ENCODE measurements around the gene WDR90. TPM values are rescaled to one million over a fixed set of nuclear protein-coding genes. Genes with fewer than 3 reads are reported as not detected.

Gene WDR90
- total RNA-seq, 5 donors from 2014 or later (not counting 1 experiment from before 2014, with no cell fraction given) = 19.7 to 35.7 (median 23.4) TPM

DNA sequence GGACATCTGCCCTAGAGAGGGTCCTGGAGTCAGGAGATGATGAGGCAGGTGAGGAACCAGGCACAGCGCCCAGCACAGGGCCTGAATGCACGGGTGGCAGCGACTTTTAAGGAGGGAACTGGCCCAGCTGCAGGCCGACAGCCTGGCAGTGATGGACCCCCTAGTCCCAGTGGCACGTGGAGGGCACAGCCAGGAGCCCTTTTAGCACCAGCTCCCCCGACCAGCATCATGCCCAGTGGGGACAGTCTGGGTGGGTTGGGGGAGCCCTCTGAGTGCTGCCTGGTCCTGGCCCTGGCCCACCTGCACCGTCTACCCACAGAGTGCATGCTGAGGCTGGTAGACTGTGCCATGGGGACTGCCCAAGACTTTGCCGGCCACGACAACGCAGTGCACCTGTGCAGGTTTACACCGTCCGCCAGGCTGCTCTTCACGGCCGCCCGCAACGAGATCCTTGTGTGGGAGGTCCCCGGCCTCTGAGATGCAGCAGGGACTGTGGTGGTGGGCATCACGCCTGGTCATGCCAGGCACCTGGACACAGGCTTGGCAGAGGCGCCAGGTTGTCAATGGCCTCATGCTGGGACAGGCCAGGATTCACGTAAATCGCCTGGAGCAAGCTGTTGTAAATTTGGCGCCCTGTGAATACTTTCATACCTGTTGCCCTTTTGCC lies 18.1 kb downstream of the WDR90 start:
- Histone ChIP-seq H3K4me3 (ENCODE audit: control insufficient read depth in 1 of 2, extremely low read depth in 1 of 2, low read length in 1 of 2) (peak overlapping the region; percentile 66), H3K36me3 (ENCODE audit: control insufficient read depth in 2 of 2, extremely low read depth in 1 of 2, insufficient read depth in 1 of 2, low read length in 1 of 2) (peaks cover 4 to 32% of the 10 kb centered on the region in 2 donors), H3K27me3 (replicated peaks in 1 of 2; ENCODE audit: control insufficient read depth in 2 of 2, extremely low read depth in 1 of 2, insufficient read depth in 2 of 2, low read length in 1 of 2) (no peaks in the 10 kb centered on the region), H3K9me3 (no peaks in the 10 kb centered on the region), H3K27ac (ENCODE audit: low read length) (peak overlapping the region; percentile 74), H3K4me1 (ENCODE audit: control insufficient read depth in 1 of 2, extremely low read depth in 1 of 2, insufficient read depth in 2 of 2, low read length in 2 of 2) (peaks cover 3 to 25% of the 10 kb centered on the region in 2 experiments)
- H3K27me3 Mint-ChIP-seq = no peaks in the 10 kb centered on the region
- DNase-seq = no peak
- ChIA-PET POLR2A (interaction anchor here (0.6 kb wide), 2 partner anchors 195 to 716 kb away, joined by 3 read pairs; no protein-coding TSS in a partner anchor), CTCF (interaction anchor here in 1 of 2 donors (1.0 kb wide), 1 partner anchor 75 kb away, joined by 3 read pairs; no protein-coding TSS in a partner anchor)
- peaks cover 3% of the 10 kb centered on the region for H3K36me3 Mint-ChIP-seq
- H3K4me1 Mint-ChIP-seq = peaks cover 0 to 13% (median 11%) of the 10 kb centered on the region in 3 donors
- peak overlapping the region; percentile 86 to 94 for H3K27ac Mint-ChIP-seq
- H3K9me3 Mint-ChIP-seq = no peaks in the 10 kb centered on the region
- peak overlapping the region; percentile 73 to 74 (median 73) for H3K4me3 Mint-ChIP-seq
- WGBS (ENCODE audit: insufficient coverage) = 86% methylated on average over 18 of the region's 22 CpGs
- ATAC-seq (replicated peaks in 1 of 4) = no peak

DNA sequence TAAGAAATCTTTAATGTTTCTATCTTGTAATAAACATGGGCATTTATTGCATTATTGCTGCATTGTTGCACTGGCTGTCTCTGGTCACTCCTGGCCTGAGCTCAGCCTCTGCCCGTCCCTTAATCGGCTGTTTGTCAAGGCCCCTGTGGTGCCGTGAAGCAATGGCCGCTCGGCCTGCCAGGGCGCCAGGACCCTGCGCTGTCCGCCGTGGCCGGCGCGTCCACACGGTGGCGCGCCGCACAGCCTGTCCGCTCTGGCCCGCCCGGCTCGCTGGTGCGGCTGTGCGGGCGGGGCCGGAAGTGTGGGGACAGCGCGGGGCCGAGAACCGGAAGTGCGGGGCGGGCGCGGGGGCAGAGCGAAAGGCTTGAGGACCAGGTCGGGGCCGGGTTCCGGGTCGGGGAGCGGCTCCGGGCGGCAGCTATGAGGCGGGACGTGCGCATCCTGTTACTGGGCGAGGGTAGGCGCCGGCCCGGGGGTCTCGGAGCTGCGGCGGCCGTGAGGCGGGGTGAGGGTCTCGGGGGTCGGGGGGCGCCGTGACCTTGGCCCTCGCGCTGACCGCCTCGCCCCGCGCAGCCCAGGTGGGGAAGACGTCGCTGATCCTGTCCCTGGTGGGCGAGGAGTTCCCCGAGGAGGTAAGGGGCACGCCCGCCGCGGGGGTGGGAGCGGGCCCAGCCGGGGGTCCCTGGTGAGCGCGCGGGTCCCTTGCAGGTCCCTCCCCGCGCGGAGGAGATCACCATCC lies 18.8 kb downstream of the WDR90 start, which contains the start of gene RHOT2:
Gene RHOT2, plus strand, starts transcription at position 353 of the 739 bp plus-strand sequence. Its CDS starts 68 bp downstream, at position 421.
- Histone ChIP-seq H3K9me3 (no peaks in the 10 kb centered on the region), H3K4me3 (ENCODE audit: control insufficient read depth in 1 of 2, extremely low read depth in 1 of 2, low read length in 1 of 2) (peak within 1 kb of the TSS; percentile 66 to 75), H3K27ac (ENCODE audit: low read length) (peak within 1 kb of the TSS; percentile 74), H3K4me1 (ENCODE audit: control insufficient read depth in 1 of 2, extremely low read depth in 1 of 2, insufficient read depth in 2 of 2, low read length in 2 of 2) (peaks cover 3 to 25% of the 10 kb centered on the region in 2 experiments), H3K36me3 (ENCODE audit: control insufficient read depth in 2 of 2, extremely low read depth in 1 of 2, insufficient read depth in 1 of 2, low read length in 1 of 2) (peaks cover 8 to 37% of the 10 kb centered on the region in 2 donors), H3K27me3 (replicated peaks in 1 of 2; ENCODE audit: control insufficient read depth in 2 of 2, extremely low read depth in 1 of 2, insufficient read depth in 2 of 2, low read length in 1 of 2) (no peaks in the 10 kb centered on the region)
- ATAC-seq (replicated peaks in 1 of 4) (peak; percentile 89 to 97 (median 96)), DNase-seq (peak; percentile 74 to 96 (median 86))
- under 1% methylated on average over 65 of the region's 78 CpGs for WGBS (ENCODE audit: insufficient coverage)
- no peaks in the 10 kb centered on the region for H3K27me3 Mint-ChIP-seq
- no peaks in the 10 kb centered on the region for H3K9me3 Mint-ChIP-seq
- H3K4me1 Mint-ChIP-seq = peaks cover 0 to 12% (median 11%) of the 10 kb centered on the region in 3 donors
- CTCF ChIA-PET = interaction anchor here in 1 of 2 donors (1.0 kb wide), 1 partner anchor 74 kb away, joined by 3 read pairs; no protein-coding TSS in a partner anchor
- POLR2A ChIA-PET = interaction anchor here (0.6 kb wide), 2 partner anchors 194 to 715 kb away, joined by 3 read pairs; no protein-coding TSS in a partner anchor
- H3K4me3 Mint-ChIP-seq = peak within 1 kb of the TSS; percentile 73 to 74 (median 73)
- peaks cover 6% of the 10 kb centered on the region for H3K36me3 Mint-ChIP-seq
- peak within 1 kb of the TSS; percentile 86 to 94 for H3K27ac Mint-ChIP-seq

DNA sequence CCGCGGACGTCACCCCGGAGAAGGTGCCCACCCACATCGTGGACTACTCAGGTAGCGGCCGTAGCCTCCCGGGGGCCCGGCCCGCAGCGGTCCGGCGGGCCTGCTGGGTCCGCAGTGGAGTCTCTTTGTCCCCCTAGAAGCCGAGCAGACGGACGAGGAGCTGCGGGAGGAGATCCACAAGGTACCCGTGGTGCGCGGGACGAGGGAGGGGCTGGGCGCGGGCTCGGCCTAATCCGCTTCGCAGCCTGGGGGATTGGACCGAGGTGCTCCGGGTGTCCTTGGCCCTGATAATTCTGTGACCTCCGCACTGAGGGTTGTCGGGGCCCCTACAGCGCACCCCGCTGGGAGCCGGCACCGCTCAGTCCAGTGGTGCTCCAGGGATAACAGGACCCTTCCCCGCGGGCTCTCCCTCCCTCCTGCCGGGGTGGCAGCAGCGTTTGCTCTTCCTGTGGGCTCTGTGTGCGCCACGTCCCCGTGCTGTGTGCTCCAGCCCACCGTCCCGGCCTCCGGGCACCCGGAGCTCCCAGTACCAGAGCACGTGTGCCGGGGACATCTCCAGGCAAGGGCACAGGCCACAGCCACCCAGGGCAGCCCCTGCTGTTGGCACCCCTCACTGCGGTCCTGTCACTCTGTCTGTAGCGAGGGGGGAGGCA lies 19.5 kb downstream of the WDR90 start:
- Mint-ChIP-seq H3K4me1 (peaks cover 0 to 11% (median 11%) of the 10 kb centered on the region in 3 donors), H3K36me3 (peaks cover 7% of the 10 kb centered on the region), H3K27me3 (no peaks in the 10 kb centered on the region), H3K9me3 (no peaks in the 10 kb centered on the region), H3K27ac (peak overlapping the region; percentile 58 to 72), H3K4me3 (peak overlapping the region; percentile 73 to 74 (median 73))
- no peaks in the 10 kb centered on the region for H3K27me3 ChIP-seq (replicated peaks in 1 of 2; ENCODE audit: control insufficient read depth in 2 of 2, extremely low read depth in 1 of 2, insufficient read depth in 2 of 2, low read length in 1 of 2)
- POLR2A ChIA-PET = interaction anchor here in 1 of 2 donors (0.6 kb wide), 1 partner anchor 11 kb away, joined by 5 read pairs; no protein-coding TSS in a partner anchor
- H3K27ac ChIP-seq (ENCODE audit: low read length) = peak overlapping the region; percentile 67
- H3K36me3 ChIP-seq (ENCODE audit: control insufficient read depth in 2 of 2, extremely low read depth in 1 of 2, insufficient read depth in 1 of 2, low read length in 1 of 2) = peaks cover 14 to 39% of the 10 kb centered on the region in 2 donors
- peaks cover 3 to 25% of the 10 kb centered on the region in 2 experiments for H3K4me1 ChIP-seq (ENCODE audit: control insufficient read depth in 1 of 2, extremely low read depth in 1 of 2, insufficient read depth in 2 of 2, low read length in 2 of 2)
- no peaks in the 10 kb centered on the region for H3K9me3 ChIP-seq
- WGBS (ENCODE audit: insufficient coverage) = 4% methylated on average over 48 of the region's 50 CpGs
- DNase-seq (peak in 1 of 35 experiments; percentile 39), ATAC-seq (replicated peaks in 1 of 4) (peak in 2 of 4 experiments; percentile 6 to 21)
- CTCF ChIA-PET = no interaction called here
- peak overlapping the region; percentile 66 to 75 for H3K4me3 ChIP-seq (ENCODE audit: control insufficient read depth in 1 of 2, extremely low read depth in 1 of 2, low read length in 1 of 2)

DNA sequence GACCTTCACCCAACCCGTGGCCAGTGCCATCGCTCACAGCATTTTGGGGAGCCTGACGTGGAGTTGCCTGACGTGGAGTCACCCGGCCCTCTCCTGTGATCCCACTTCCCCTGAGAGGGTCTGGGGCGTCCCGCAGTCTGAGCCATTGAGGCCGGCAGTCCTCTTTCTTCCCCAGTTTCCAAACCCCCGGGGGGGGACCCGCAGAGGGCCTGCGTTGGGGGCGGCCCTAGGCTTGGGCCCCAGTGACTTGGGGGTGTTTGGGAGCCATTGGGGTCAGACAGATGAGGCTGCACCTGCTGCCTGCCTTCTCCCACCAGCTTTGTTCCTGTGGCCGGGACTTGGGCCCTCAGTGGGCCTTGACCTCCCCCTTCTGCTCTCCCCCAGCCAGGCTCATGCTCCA lies 20.5 kb downstream of the WDR90 start:
- Histone ChIP-seq H3K4me3 (ENCODE audit: control insufficient read depth in 1 of 2, extremely low read depth in 1 of 2, low read length in 1 of 2) (no peak overlapping the region), H3K4me1 (ENCODE audit: control insufficient read depth in 1 of 2, extremely low read depth in 1 of 2, insufficient read depth in 2 of 2, low read length in 2 of 2) (peaks cover 3 to 26% of the 10 kb centered on the region in 2 experiments), H3K27ac (ENCODE audit: low read length) (no peak overlapping the region), H3K27me3 (replicated peaks in 1 of 2; ENCODE audit: control insufficient read depth in 2 of 2, extremely low read depth in 1 of 2, insufficient read depth in 2 of 2, low read length in 1 of 2) (peaks cover 0 to 3% of the 10 kb centered on the region in 2 experiments), H3K36me3 (ENCODE audit: control insufficient read depth in 2 of 2, extremely low read depth in 1 of 2, insufficient read depth in 1 of 2, low read length in 1 of 2) (peaks cover 14 to 39% of the 10 kb centered on the region in 2 donors), H3K9me3 (no peaks in the 10 kb centered on the region)
- POLR2A ChIA-PET = interaction anchor here in 1 of 2 donors (0.7 kb wide), 1 partner anchor 328 kb away, joined by 3 read pairs; no protein-coding TSS in a partner anchor
- peaks cover 0 to 12% (median 11%) of the 10 kb centered on the region in 3 donors for H3K4me1 Mint-ChIP-seq
- CTCF ChIA-PET = no interaction called here
- H3K4me3 Mint-ChIP-seq = peak overlapping the region; percentile 26 to 73 (median 64)
- ATAC-seq (replicated peaks in 1 of 4) (no peak), DNase-seq (no peak)
- peak overlapping the region in 1 of 2 donors; percentile 58 for H3K27ac Mint-ChIP-seq
- H3K36me3 Mint-ChIP-seq = peaks cover 7% of the 10 kb centered on the region
- no peaks in the 10 kb centered on the region for H3K27me3 Mint-ChIP-seq
- 96% methylated on average over 11 of the region's 13 CpGs for WGBS (ENCODE audit: insufficient coverage)
- no peaks in the 10 kb centered on the region for H3K9me3 Mint-ChIP-seq

DNA sequence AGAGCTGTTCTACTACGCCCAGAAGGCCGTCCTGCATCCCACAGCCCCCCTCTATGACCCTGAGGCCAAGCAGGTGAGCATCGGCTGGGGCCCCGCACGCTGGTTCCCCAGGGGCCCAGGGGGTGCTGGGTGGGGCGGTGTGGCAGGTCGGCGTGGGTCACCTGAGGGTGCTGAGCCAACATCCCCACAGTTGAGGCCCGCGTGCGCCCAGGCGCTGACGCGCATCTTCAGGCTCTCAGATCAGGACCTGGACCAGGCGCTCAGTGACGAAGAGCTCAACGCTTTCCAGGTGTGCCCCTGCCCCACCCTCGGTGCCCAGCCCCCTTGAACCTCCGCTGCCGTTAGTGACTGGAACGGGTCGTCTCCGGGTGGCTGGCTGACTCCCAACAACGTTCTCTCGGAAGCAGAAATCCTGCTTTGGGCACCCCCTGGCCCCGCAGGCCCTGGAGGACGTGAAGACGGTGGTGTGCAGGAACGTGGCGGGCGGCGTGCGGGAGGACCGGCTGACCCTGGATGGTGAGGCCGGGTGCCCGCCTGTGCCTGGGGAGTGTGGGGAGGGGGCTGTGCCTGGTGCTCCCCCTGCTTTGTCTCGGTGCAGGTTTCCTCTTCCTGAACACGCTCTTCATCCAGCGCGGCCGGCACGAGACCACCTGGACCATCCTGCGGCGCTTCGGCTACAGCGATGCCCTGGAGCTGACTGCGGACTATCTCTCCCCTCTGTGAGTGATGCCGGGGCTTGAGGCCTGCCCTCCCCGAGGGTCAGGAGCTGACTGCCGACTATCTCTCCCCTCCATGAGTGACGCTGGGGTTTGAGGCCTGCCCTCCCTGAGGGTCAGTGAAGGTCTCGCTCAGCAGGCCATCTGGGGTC lies 21.6 kb downstream of the WDR90 start:
- ChIA-PET CTCF (interaction anchor here (0.5 to 0.6 kb wide), 2 partner anchors 29 to 436 kb away, joined by 3 to 5 read pairs; no protein-coding TSS in a partner anchor), POLR2A (interaction anchor here in 1 of 2 donors (0.6 kb wide), 1 partner anchor 25 kb away, joined by 4 read pairs; no protein-coding TSS in a partner anchor)
- ATAC-seq (replicated peaks in 1 of 4) (no peak), DNase-seq (no peak)
- Mint-ChIP-seq H3K4me1 (peaks cover 0 to 19% (median 18%) of the 10 kb centered on the region in 3 donors), H3K27me3 (peaks cover 0 to 6% of the 10 kb centered on the region in 2 donors), H3K9me3 (no peaks in the 10 kb centered on the region), H3K4me3 (peak overlapping the region in 2 of 3 donors; percentile 64 to 73), H3K36me3 (peaks cover 7% of the 10 kb centered on the region), H3K27ac (no peak overlapping the region)
- Histone ChIP-seq H3K9me3 (no peaks in the 10 kb centered on the region), H3K4me3 (ENCODE audit: control insufficient read depth in 1 of 2, extremely low read depth in 1 of 2, low read length in 1 of 2) (no peak overlapping the region), H3K27ac (ENCODE audit: low read length) (no peak overlapping the region), H3K36me3 (ENCODE audit: control insufficient read depth in 2 of 2, extremely low read depth in 1 of 2, insufficient read depth in 1 of 2, low read length in 1 of 2) (peaks cover 14 to 39% of the 10 kb centered on the region in 2 donors), H3K4me1 (ENCODE audit: control insufficient read depth in 1 of 2, extremely low read depth in 1 of 2, insufficient read depth in 2 of 2, low read length in 2 of 2) (peaks cover 3 to 35% of the 10 kb centered on the region in 2 experiments), H3K27me3 (replicated peaks in 1 of 2; ENCODE audit: control insufficient read depth in 2 of 2, extremely low read depth in 1 of 2, insufficient read depth in 2 of 2, low read length in 1 of 2) (peaks cover 0 to 10% of the 10 kb centered on the region in 2 experiments)
- WGBS (ENCODE audit: insufficient coverage) = 94% methylated on average over 42 of the region's 52 CpGs
